Activated T-cell treated with anti-CD3 and anti-CD28 coated beads, Interleukin-2, amount 50 U/mL, for 72 hours (primary cell): Measurements from ENCODE around the gene SLC44A2. TPM values are rescaled to one million over a fixed set of nuclear protein-coding genes. Genes with fewer than 3 reads are reported as not detected.
A peak's percentile ranks its signal among the peaks of the same experiment; 100 is the strongest.

Source experiments
- ATAC-seq, 2 donors: fragments of 150-1000 bp; cut with Tn5 transposase; replicated peaks in 1 of 2; 2 replicates each; pipeline ENCODE4 v1.10.0; 2021; ENCODE audit warnings: moderate library complexity in 2 of 2, mild to moderate bottlenecking in 1 of 2
- DNase-seq, 2 donors: peaks; one replicate each; pipeline ENCODE4 v3.0.0; 2021 to 2022; ENCODE audit warnings: mixed read lengths in 1 of 2
- H3K27ac Mint-ChIP-seq: one replicate; pipeline ENCODE4 v1.8.0; 2022; ENCODE audit warnings: mild to moderate bottlenecking, moderate library complexity, mixed read lengths
- H3K27me3 Mint-ChIP-seq: one replicate; pipeline ENCODE4 v1.8.0; 2022; ENCODE audit warnings: low read depth, mixed read lengths
- H3K36me3 Mint-ChIP-seq, 2 donors: one replicate each; pipeline ENCODE4 v1.8.0; 2022; ENCODE audit warnings: mixed read lengths in 2 of 2, mild to moderate bottlenecking in 1 of 2; ENCODE audit not compliant: insufficient read depth in 2 of 2
- H3K4me1 Mint-ChIP-seq: one replicate; pipeline ENCODE4 v1.8.0; 2022; ENCODE audit warnings: low read depth, mixed read lengths
- H3K4me3 Mint-ChIP-seq, 2 donors: one replicate each; pipeline ENCODE4 v1.8.0; 2022; ENCODE audit warnings: mild to moderate bottlenecking in 2 of 2, mixed read lengths in 2 of 2, moderate library complexity in 2 of 2
- H3K9me3 Mint-ChIP-seq, 2 donors: one replicate each; pipeline ENCODE4 v1.8.0; 2022; ENCODE audit warnings: mixed read lengths in 2 of 2
- total RNA-seq, 2 donors: library from RNA; stranded (reverse); gene quantifications; one replicate each; pipeline ENCODE4 v1.2.3, GENCODE V29; 2022

The SLC44A2 gene
- total RNA-seq, 2 donors from 2014 or later = 131 to 148 TPM

GRCh38 chr19:10683582-10683981 lies 58.2 kb downstream of the SLC44A2 start:
- DNase-seq (no peak), ATAC-seq (no peak)
- Mint-ChIP-seq H3K27me3 (no peaks in the 10 kb centered on the region), H3K4me3 (no peak overlapping the region), H3K4me1 (no peaks in the 10 kb centered on the region), H3K36me3 (peaks cover 8 to 17% of the 10 kb centered on the region in 2 donors), H3K27ac (no peak overlapping the region), H3K9me3 (no peaks in the 10 kb centered on the region)

- no peak for ATAC-seq
- Mint-ChIP-seq H3K4me3 (no peak overlapping the region), H3K27ac (peak overlapping the region; percentile 15), H3K4me1 (no peaks in the 10 kb centered on the region), H3K36me3 (peaks cover 7 to 21% of the 10 kb centered on the region in 2 donors), H3K9me3 (no peaks in the 10 kb centered on the region), H3K27me3 (no peaks in the 10 kb centered on the region)
- no peak for DNase-seq
Observed at GRCh38 chr19:10685210-10685609, 59.9 kb downstream of the SLC44A2 start.

GRCh38 chr19:10686193-10686592 lies 60.8 kb downstream of the SLC44A2 start:
- H3K4me3 Mint-ChIP-seq = no peak overlapping the region
- H3K27me3 Mint-ChIP-seq = no peaks in the 10 kb centered on the region
- ATAC-seq (no peak), DNase-seq (no peak)
- H3K9me3 Mint-ChIP-seq = no peaks in the 10 kb centered on the region
- H3K27ac Mint-ChIP-seq = no peak overlapping the region
- H3K36me3 Mint-ChIP-seq = peaks cover 6 to 22% of the 10 kb centered on the region in 2 donors
- H3K4me1 Mint-ChIP-seq = no peaks in the 10 kb centered on the region

GRCh38 chr19:10686661-10687517 lies 61.5 kb downstream of the SLC44A2 start:
- Mint-ChIP-seq H3K27me3 (no peaks in the 10 kb centered on the region), H3K9me3 (no peaks in the 10 kb centered on the region), H3K4me1 (no peaks in the 10 kb centered on the region), H3K4me3 (no peak overlapping the region), H3K27ac (no peak overlapping the region), H3K36me3 (peaks cover 4 to 19% of the 10 kb centered on the region in 2 donors)
- no peak for DNase-seq
- ATAC-seq = no peak

- DNase-seq = no peak
- Mint-ChIP-seq H3K27ac (no peak overlapping the region), H3K4me3 (no peak overlapping the region), H3K27me3 (no peaks in the 10 kb centered on the region), H3K36me3 (peaks cover 4 to 19% of the 10 kb centered on the region in 2 donors), H3K4me1 (no peaks in the 10 kb centered on the region), H3K9me3 (no peaks in the 10 kb centered on the region)
- no peak for ATAC-seq
Observed at GRCh38 chr19:10687518-10688288, 62.4 kb downstream of the SLC44A2 start.

GRCh38 chr19:10688545-10689280 lies 63.4 kb downstream of the SLC44A2 start:
- no peaks in the 10 kb centered on the region for H3K9me3 Mint-ChIP-seq
- no peaks in the 10 kb centered on the region for H3K27me3 Mint-ChIP-seq

GRCh38 chr19:10690341-10690781 lies 65.0 kb downstream of the SLC44A2 start:
- peaks cover under 1% of the 10 kb centered on the region for H3K27me3 Mint-ChIP-seq
- no peak for DNase-seq
- no peaks in the 10 kb centered on the region for H3K9me3 Mint-ChIP-seq
- H3K36me3 Mint-ChIP-seq = peaks cover 0 to 14% of the 10 kb centered on the region in 2 donors
- H3K4me3 Mint-ChIP-seq = no peak overlapping the region
- H3K4me1 Mint-ChIP-seq = peaks cover 12% of the 10 kb centered on the region
- no peak for ATAC-seq
- peak overlapping the region; percentile 31 for H3K27ac Mint-ChIP-seq

More at GRCh38 chr19:10688545-10689280, 63.4 kb downstream of the SLC44A2 start:
- H3K27ac Mint-ChIP-seq = peak overlapping the region; percentile 31
- DNase-seq (no peak), ATAC-seq (peak in 1 of 2 donors; percentile 13)
- no peak overlapping the region for H3K4me3 Mint-ChIP-seq
- H3K36me3 Mint-ChIP-seq = peaks cover 4 to 19% of the 10 kb centered on the region in 2 donors
- no peaks in the 10 kb centered on the region for H3K4me1 Mint-ChIP-seq

GRCh38 chr19:10691178-10691881 lies 66.0 kb downstream of the SLC44A2 start:
- Mint-ChIP-seq H3K36me3 (peaks cover 0 to 14% of the 10 kb centered on the region in 2 donors), H3K9me3 (no peaks in the 10 kb centered on the region), H3K4me3 (no peak overlapping the region), H3K4me1 (peaks cover 21% of the 10 kb centered on the region), H3K27ac (no peak overlapping the region), H3K27me3 (peaks cover 10% of the 10 kb centered on the region)
- ATAC-seq (no peak), DNase-seq (no peak)

GRCh38 chr19:10691883-10692282 lies 66.5 kb downstream of the SLC44A2 start:
- Mint-ChIP-seq H3K27me3 (peaks cover 16% of the 10 kb centered on the region), H3K4me1 (peaks cover 27% of the 10 kb centered on the region), H3K27ac (no peak overlapping the region), H3K36me3 (peaks cover 0 to 14% of the 10 kb centered on the region in 2 donors), H3K4me3 (no peak overlapping the region), H3K9me3 (no peaks in the 10 kb centered on the region)
- no peak for ATAC-seq
- DNase-seq = no peak

GRCh38 chr19:10692673-10693264 lies 67.4 kb downstream of the SLC44A2 start:
- Mint-ChIP-seq H3K36me3 (peaks cover 0 to 14% of the 10 kb centered on the region in 2 donors), H3K27me3 (peaks cover 25% of the 10 kb centered on the region), H3K4me1 (peaks cover 29% of the 10 kb centered on the region), H3K4me3 (no peak overlapping the region), H3K9me3 (no peaks in the 10 kb centered on the region), H3K27ac (no peak overlapping the region)
- ATAC-seq = no peak
- no peak for DNase-seq
